H9 (cell line): ENCODE results near the gene SORBS1. TPM values are rescaled to one million over a fixed set of nuclear protein-coding genes. Genes with fewer than 3 reads are reported as not detected.

Experiments used
- DNase-seq: peaks from one replicate; pipeline ENCODE4 v3.0.0-alpha.2; 2017
- H2AFZ ChIP-seq: one replicate; pipeline ENCODE4 v1.6.1; 2013; ENCODE audit warnings: mild to moderate bottlenecking, low read length, control low read depth, moderate library complexity
- H2AK5ac ChIP-seq: 2 replicates; pipeline ENCODE4 v1.6.1; 2013; ENCODE audit warnings: low read length, control low read depth, mixed read lengths; ENCODE audit not compliant: insufficient read length
- H2BK120ac ChIP-seq: one replicate; pipeline ENCODE4 v1.6.1; 2013; ENCODE audit warnings: low read depth, mild to moderate bottlenecking, low read length, control low read depth, inconsistent platforms; ENCODE audit not compliant: poor library complexity, severe bottlenecking
- H2BK12ac ChIP-seq: 2 replicates; pipeline ENCODE4 v1.6.1; 2013; ENCODE audit warnings: low read length, control low read depth, mixed read lengths, low read depth; ENCODE audit not compliant: insufficient read length
- H2BK15ac ChIP-seq: 2 replicates; pipeline ENCODE4 v1.6.1; 2013; ENCODE audit warnings: low read depth, low read length, control low read depth
- H2BK20ac ChIP-seq: one replicate; pipeline ENCODE4 v1.6.1; 2013; ENCODE audit warnings: low read depth, mild to moderate bottlenecking, low read length, control low read depth, inconsistent platforms; ENCODE audit not compliant: poor library complexity, severe bottlenecking
- H2BK5ac ChIP-seq: 2 replicates; pipeline ENCODE4 v1.6.1; 2013; ENCODE audit warnings: low read length, control low read depth, mixed read lengths; ENCODE audit not compliant: insufficient read length
- H3K14ac ChIP-seq: 2 replicates; pipeline ENCODE4 v1.6.1; 2013; ENCODE audit warnings: low read length, control low read depth; ENCODE audit not compliant: insufficient read depth
- H3K18ac ChIP-seq: 2 replicates; pipeline ENCODE4 v1.6.1; 2013; ENCODE audit warnings: low read depth, mild to moderate bottlenecking, mixed read lengths, low read length, control low read depth; ENCODE audit not compliant: insufficient read length
- H3K23ac ChIP-seq: 2 replicates; pipeline ENCODE4 v1.6.1; 2013; ENCODE audit warnings: low read length, control low read depth, mixed read lengths, low read depth; ENCODE audit not compliant: insufficient read length
- H3K23me2 ChIP-seq: 2 replicates; pipeline ENCODE4 v1.6.1; 2013; ENCODE audit warnings: low read depth, mild to moderate bottlenecking, mixed read lengths, low read length, control low read depth; ENCODE audit not compliant: insufficient read length, poor library complexity, severe bottlenecking
- H3K27ac ChIP-seq: 2 replicates; pipeline ENCODE4 v1.5.1; 2013; ENCODE audit warnings: low read length, control low read depth, mixed read lengths, low read depth; ENCODE audit not compliant: insufficient read length
- H3K27me3 ChIP-seq: 2 replicates; pipeline ENCODE4 v1.6.1; 2013; ENCODE audit warnings: low read length, control low read depth, inconsistent platforms; ENCODE audit not compliant: insufficient read depth
- H3K4ac ChIP-seq: 2 replicates; pipeline ENCODE4 v1.6.1; 2013; ENCODE audit warnings: low read depth, mild to moderate bottlenecking, control low read depth, inconsistent platforms, low read length, moderate library complexity
- H3K4me1 ChIP-seq: 2 replicates; pipeline ENCODE4 v1.6.1; 2013; ENCODE audit warnings: low read length, control low read depth, inconsistent platforms; ENCODE audit not compliant: insufficient read depth
- H3K4me2 ChIP-seq: 2 replicates; pipeline ENCODE4 v1.6.1; 2013; ENCODE audit warnings: low read length, control low read depth, mixed read lengths; ENCODE audit not compliant: insufficient read length, insufficient read depth
- H3K56ac ChIP-seq: 2 replicates; pipeline ENCODE4 v1.6.1; 2013; ENCODE audit warnings: low read depth, mild to moderate bottlenecking, mixed read lengths, low read length, control low read depth; ENCODE audit not compliant: insufficient read length
- H3K79me1 ChIP-seq: 2 replicates; pipeline ENCODE4 v1.6.1; 2013; ENCODE audit warnings: low read depth, mild to moderate bottlenecking, moderate library complexity, low read length, control low read depth, inconsistent platforms; ENCODE audit not compliant: insufficient read depth, poor library complexity, severe bottlenecking
- H3K79me2 ChIP-seq: 2 replicates; pipeline ENCODE4 v1.6.1; 2013; ENCODE audit warnings: low read length, control low read depth, inconsistent platforms; ENCODE audit not compliant: insufficient read depth
- H3K9ac ChIP-seq: 2 replicates; pipeline ENCODE4 v1.6.1; 2013; ENCODE audit warnings: low read length, control low read depth, mixed read lengths; ENCODE audit not compliant: insufficient read length; ENCODE audit errors: extremely low read depth
- H3K9me3 ChIP-seq: one replicate; pipeline ENCODE4 v1.6.1; 2013; ENCODE audit warnings: low read depth, low read length, inconsistent platforms; ENCODE audit not compliant: control insufficient read depth
- H3T11ph ChIP-seq: one replicate; pipeline ENCODE4 v1.6.1; 2013; ENCODE audit warnings: mild to moderate bottlenecking, low read length, control low read depth, inconsistent platforms
- H4K20me1 ChIP-seq: one replicate; pipeline ENCODE4 v1.6.1; 2013; ENCODE audit not compliant: control insufficient read depth, insufficient read length, insufficient read depth
- H4K5ac ChIP-seq: 2 replicates; pipeline ENCODE4 v1.6.1; 2013; ENCODE audit warnings: low read depth, mild to moderate bottlenecking, mixed read lengths, low read length, control low read depth; ENCODE audit not compliant: insufficient read length
- H4K8ac ChIP-seq: replicated peaks from 2 replicates; pipeline ENCODE4 v1.6.1; 2013; ENCODE audit warnings: low read length, control low read depth, mixed read lengths, low read depth; ENCODE audit not compliant: insufficient read length
- H4K91ac ChIP-seq: 2 replicates; pipeline ENCODE4 v1.6.1; 2013; ENCODE audit warnings: low read depth, mild to moderate bottlenecking, moderate library complexity, mixed read lengths, low read length, control low read depth; ENCODE audit not compliant: insufficient read length
- H3K27ac Mint-ChIP-seq, 3 experiments: 2 replicates in 2 of 3; 3 replicates in 1 of 3; pipeline ENCODE4 v1.8.0; 2020 to 2021; ENCODE audit warnings: mixed read lengths in 3 of 3, mild to moderate bottlenecking in 1 of 3, moderate library complexity in 1 of 3
- H3K27me3 Mint-ChIP-seq: 2 replicates; pipeline ENCODE4 v1.8.0; 2021; ENCODE audit warnings: low read depth, mild to moderate bottlenecking, moderate library complexity, mixed read lengths
- H3K36me3 Mint-ChIP-seq, 3 experiments: 2 replicates in 2 of 3; 3 replicates in 1 of 3; pipeline ENCODE4 v1.8.0; 2020 to 2021; ENCODE audit warnings: low read depth in 3 of 3, mixed read lengths in 3 of 3; ENCODE audit not compliant: insufficient read depth in 1 of 3
- H3K4me1 Mint-ChIP-seq, 2 experiments: 2 replicates each; pipeline ENCODE4 v1.8.0; 2020; ENCODE audit warnings: mixed read lengths in 2 of 2
- H3K4me3 Mint-ChIP-seq, 2 experiments: 2 replicates in 1 of 2; 3 replicates in 1 of 2; pipeline ENCODE4 v1.8.0; 2020 to 2021; ENCODE audit warnings: mild to moderate bottlenecking in 2 of 2, mixed read lengths in 2 of 2, moderate library complexity in 1 of 2
- H3K9me3 Mint-ChIP-seq, 2 experiments: 2 replicates in 1 of 2; 3 replicates in 1 of 2; pipeline ENCODE4 v1.8.0; 2020; ENCODE audit warnings: mild to moderate bottlenecking in 2 of 2, mixed read lengths in 2 of 2, moderate library complexity in 1 of 2
- WGBS: extraction: QIAGEN DNeasy Blood & Tissue Kit; methylation state at CpG from one replicate; pipeline ENCODE4 v1.1.7; 2013; ENCODE audit warnings: missing lambda C conversion rate, low lambda C conversion rate, mixed read lengths; ENCODE audit not compliant: insufficient read length; ENCODE audit errors: extremely low coverage; 5-methylcytosine and 5-hydroxymethylcytosine counted together
- total RNA-seq: library from RNA; stranded (reverse); gene quantifications from 2 replicates; pipeline ENCODE4 v1.2.1, GENCODE V29; 2021
- TF ChIP-seq, protein P1 (sequence below): fragments of 200-600 bp; sonication (generic); conservative IDR thresholded peaks from 3 replicates; pipeline ENCODE4 v1.8.0; 2021; ENCODE audit warnings: antibody characterized with exemption, mild to moderate bottlenecking

Gene SORBS1
- total RNA-seq, 1 experiment from 2014 or later: 24.3 TPM

DNA sequence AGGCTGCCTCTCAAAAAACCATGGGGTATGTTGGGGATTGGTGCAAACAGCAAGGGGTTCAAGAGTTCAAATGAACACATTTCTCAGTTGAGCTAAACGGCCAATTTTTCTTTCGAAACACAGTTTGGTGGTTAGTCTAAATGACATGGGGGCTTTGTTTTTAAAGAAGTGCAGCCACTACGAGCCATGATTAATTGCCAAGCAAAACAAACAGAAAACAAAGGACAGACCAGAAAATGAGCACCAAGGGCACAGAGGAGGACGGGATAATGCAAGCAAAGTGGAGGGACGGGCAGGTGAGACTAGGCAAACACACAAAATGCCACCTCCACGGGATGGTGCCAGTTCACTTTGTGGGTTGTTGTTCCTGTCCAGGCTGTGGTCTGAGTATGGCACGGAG lies 205.9 kb downstream of the SORBS1 start:
- Histone ChIP-seq H2BK5ac (no peak overlapping the region), H3K27me3 (no peaks in the 10 kb centered on the region), H3K27ac (no peak overlapping the region), H2AK5ac (no peak overlapping the region), H2BK12ac (no peak overlapping the region), H4K8ac (no peak overlapping the region), H3T11ph (no peak overlapping the region), H3K9me3 (no peaks in the 10 kb centered on the region), H3K79me2 (no peaks in the 10 kb centered on the region), H4K20me1 (no peaks in the 10 kb centered on the region), H3K9ac (no peak overlapping the region), H2BK15ac (no peak overlapping the region), H2AFZ (no peak overlapping the region), H3K14ac (no peak overlapping the region), H4K91ac (no peak overlapping the region), H3K4me1 (no peaks in the 10 kb centered on the region), H3K56ac (no peak overlapping the region), H3K4me2 (no peak overlapping the region), H3K23ac (no peak overlapping the region), H3K18ac (no peak overlapping the region), H3K79me1 (no peaks in the 10 kb centered on the region), H4K5ac (no peak overlapping the region), H3K23me2 (no peaks in the 10 kb centered on the region), H2BK20ac (no peak overlapping the region), H3K4ac (no peak overlapping the region), H2BK120ac (no peak overlapping the region)
- TF ChIP-seq, protein P1, sequence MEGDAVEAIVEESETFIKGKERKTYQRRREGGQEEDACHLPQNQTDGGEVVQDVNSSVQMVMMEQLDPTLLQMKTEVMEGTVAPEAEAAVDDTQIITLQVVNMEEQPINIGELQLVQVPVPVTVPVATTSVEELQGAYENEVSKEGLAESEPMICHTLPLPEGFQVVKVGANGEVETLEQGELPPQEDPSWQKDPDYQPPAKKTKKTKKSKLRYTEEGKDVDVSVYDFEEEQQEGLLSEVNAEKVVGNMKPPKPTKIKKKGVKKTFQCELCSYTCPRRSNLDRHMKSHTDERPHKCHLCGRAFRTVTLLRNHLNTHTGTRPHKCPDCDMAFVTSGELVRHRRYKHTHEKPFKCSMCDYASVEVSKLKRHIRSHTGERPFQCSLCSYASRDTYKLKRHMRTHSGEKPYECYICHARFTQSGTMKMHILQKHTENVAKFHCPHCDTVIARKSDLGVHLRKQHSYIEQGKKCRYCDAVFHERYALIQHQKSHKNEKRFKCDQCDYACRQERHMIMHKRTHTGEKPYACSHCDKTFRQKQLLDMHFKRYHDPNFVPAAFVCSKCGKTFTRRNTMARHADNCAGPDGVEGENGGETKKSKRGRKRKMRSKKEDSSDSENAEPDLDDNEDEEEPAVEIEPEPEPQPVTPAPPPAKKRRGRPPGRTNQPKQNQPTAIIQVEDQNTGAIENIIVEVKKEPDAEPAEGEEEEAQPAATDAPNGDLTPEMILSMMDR: no peak
- no peak for DNase-seq
- H3K36me3 Mint-ChIP-seq: peaks cover 9 to 19% (median 10%) of the 10 kb centered on the region in 3 experiments; a peak in 5 of 7 replicates
- peaks cover 0 to 4% of the 10 kb centered on the region in 2 experiments; a peak in 2 of 4 replicates for H3K4me1 Mint-ChIP-seq
- no peaks in the 10 kb centered on the region for H3K9me3 Mint-ChIP-seq
- WGBS: no CpG with 5 or more reads among the region's 7 CpGs
- no peaks in the 10 kb centered on the region for H3K27me3 Mint-ChIP-seq
- no peak overlapping the region; a peak in 1 of 7 replicates for H3K27ac Mint-ChIP-seq
- H3K4me3 Mint-ChIP-seq: no peak overlapping the region
